ENCODE data around the gene LIMK1.

DNA sequence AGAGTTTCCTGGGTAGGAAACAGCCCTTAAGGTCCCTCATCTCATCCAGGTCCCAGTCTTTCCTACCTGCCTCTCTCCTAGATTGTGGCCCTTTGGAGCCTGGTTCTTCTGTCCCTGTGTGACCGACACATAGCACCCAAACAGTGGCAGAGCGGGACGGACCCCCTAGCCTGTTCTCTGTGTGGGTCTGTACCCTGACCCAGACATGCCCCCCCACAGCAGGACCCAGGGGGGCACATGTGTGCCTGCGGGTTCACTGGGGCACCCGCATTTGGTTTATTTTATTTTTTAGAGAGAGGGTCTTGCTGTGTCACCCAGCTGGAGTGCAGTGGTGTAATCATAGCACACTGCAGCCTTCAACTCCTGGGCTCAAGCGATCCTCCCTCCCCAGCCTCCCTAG is 11.5 kb downstream of the LIMK1 start:
- TF ChIP-seq, protein P1, sequence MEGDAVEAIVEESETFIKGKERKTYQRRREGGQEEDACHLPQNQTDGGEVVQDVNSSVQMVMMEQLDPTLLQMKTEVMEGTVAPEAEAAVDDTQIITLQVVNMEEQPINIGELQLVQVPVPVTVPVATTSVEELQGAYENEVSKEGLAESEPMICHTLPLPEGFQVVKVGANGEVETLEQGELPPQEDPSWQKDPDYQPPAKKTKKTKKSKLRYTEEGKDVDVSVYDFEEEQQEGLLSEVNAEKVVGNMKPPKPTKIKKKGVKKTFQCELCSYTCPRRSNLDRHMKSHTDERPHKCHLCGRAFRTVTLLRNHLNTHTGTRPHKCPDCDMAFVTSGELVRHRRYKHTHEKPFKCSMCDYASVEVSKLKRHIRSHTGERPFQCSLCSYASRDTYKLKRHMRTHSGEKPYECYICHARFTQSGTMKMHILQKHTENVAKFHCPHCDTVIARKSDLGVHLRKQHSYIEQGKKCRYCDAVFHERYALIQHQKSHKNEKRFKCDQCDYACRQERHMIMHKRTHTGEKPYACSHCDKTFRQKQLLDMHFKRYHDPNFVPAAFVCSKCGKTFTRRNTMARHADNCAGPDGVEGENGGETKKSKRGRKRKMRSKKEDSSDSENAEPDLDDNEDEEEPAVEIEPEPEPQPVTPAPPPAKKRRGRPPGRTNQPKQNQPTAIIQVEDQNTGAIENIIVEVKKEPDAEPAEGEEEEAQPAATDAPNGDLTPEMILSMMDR (conservative IDR thresholded peaks at IDR 0.05; ENCODE audit: low read length): no peak
- no peak for TF ChIP-seq EZH2phosphoT487 (IDR thresholded peaks at IDR 0.05; ENCODE audit: borderline replicate concordance)
